ENCODE data around the gene PTPN11.
"Not testable (repeated sequence)": the region's sequence is repeated elsewhere in the genome, so short reads cannot be mapped to it uniquely, and the experiment has no call there.

PTPN11 gene

GRCh38 chr12:112431965-112432364 is 13.2 kb downstream of the PTPN11 start:
- H3K4me1 ChIP-seq (ENCODE audit: control insufficient read depth, low read depth, low read length), result no peaks in the 10 kb centered on the region
- H3K9me3 ChIP-seq (ENCODE audit: control insufficient read depth, low read depth, low read length), result no peaks in the 10 kb centered on the region
- H3K9ac ChIP-seq (ENCODE audit: low read length), result no peak overlapping the region
- no peak overlapping the region for H3K27ac ChIP-seq (ENCODE audit: low read length)
- H3K27me3 ChIP-seq (ENCODE audit: control insufficient read depth, insufficient read depth, low read length), result no peaks in the 10 kb centered on the region
- H3K36me3 ChIP-seq (ENCODE audit: control insufficient read depth, low read depth, low read length), result no peaks in the 10 kb centered on the region
- H3K4me3 ChIP-seq (ENCODE audit: low read length), result no peak overlapping the region

- no peaks in the 10 kb centered on the region for H3K27me3 ChIP-seq (ENCODE audit: control insufficient read depth, insufficient read depth, low read length)
- no peak overlapping the region for H3K9ac ChIP-seq (ENCODE audit: low read length)
- H3K27ac ChIP-seq (ENCODE audit: low read length), result no peak overlapping the region
- H3K4me1 ChIP-seq (ENCODE audit: control insufficient read depth, low read depth, low read length), result no peaks in the 10 kb centered on the region
- H3K36me3 ChIP-seq (ENCODE audit: control insufficient read depth, low read depth, low read length), result no peaks in the 10 kb centered on the region
- no peaks in the 10 kb centered on the region for H3K9me3 ChIP-seq (ENCODE audit: control insufficient read depth, low read depth, low read length)
- H3K4me3 ChIP-seq (ENCODE audit: low read length), result no peak overlapping the region
Observed at GRCh38 chr12:112433551-112433950, 14.8 kb downstream of the PTPN11 start.

GRCh38 chr12:112438645-112439044 is 19.9 kb downstream of the PTPN11 start:
- not testable (repeated sequence) for H3K27ac ChIP-seq (ENCODE audit: low read length); H3K27me3 ChIP-seq (ENCODE audit: control insufficient read depth, insufficient read depth, low read length); H3K36me3 ChIP-seq (ENCODE audit: control insufficient read depth, low read depth, low read length); H3K4me1 ChIP-seq (ENCODE audit: control insufficient read depth, low read depth, low read length); H3K9ac ChIP-seq (ENCODE audit: low read length); H3K4me3 ChIP-seq (ENCODE audit: low read length); H3K9me3 ChIP-seq (ENCODE audit: control insufficient read depth, low read depth, low read length)

- Histone ChIP-seq H3K36me3 (ENCODE audit: control insufficient read depth, low read depth, low read length) (no peaks in the 10 kb centered on the region), H3K9ac (ENCODE audit: low read length) (no peak overlapping the region), H3K4me3 (ENCODE audit: low read length) (no peak overlapping the region), H3K9me3 (ENCODE audit: control insufficient read depth, low read depth, low read length) (no peaks in the 10 kb centered on the region), H3K27ac (ENCODE audit: low read length) (no peak overlapping the region), H3K27me3 (ENCODE audit: control insufficient read depth, insufficient read depth, low read length) (no peaks in the 10 kb centered on the region), H3K4me1 (ENCODE audit: control insufficient read depth, low read depth, low read length) (no peaks in the 10 kb centered on the region)
Observed at GRCh38 chr12:112439769-112440168, 21.0 kb downstream of the PTPN11 start.

GRCh38 chr12:112440653-112441052 is 21.9 kb downstream of the PTPN11 start:
- H3K9me3 ChIP-seq (ENCODE audit: control insufficient read depth, low read depth, low read length); H3K27ac ChIP-seq (ENCODE audit: low read length); H3K4me3 ChIP-seq (ENCODE audit: low read length); H3K4me1 ChIP-seq (ENCODE audit: control insufficient read depth, low read depth, low read length); H3K27me3 ChIP-seq (ENCODE audit: control insufficient read depth, insufficient read depth, low read length); H3K9ac ChIP-seq (ENCODE audit: low read length); H3K36me3 ChIP-seq (ENCODE audit: control insufficient read depth, low read depth, low read length): not testable (repeated sequence)

- H3K27ac ChIP-seq (ENCODE audit: low read length), result no peak overlapping the region
- no peaks in the 10 kb centered on the region for H3K4me1 ChIP-seq (ENCODE audit: control insufficient read depth, low read depth, low read length)
- no peaks in the 10 kb centered on the region for H3K27me3 ChIP-seq (ENCODE audit: control insufficient read depth, insufficient read depth, low read length)
- H3K9ac ChIP-seq (ENCODE audit: low read length), result no peak overlapping the region
- no peaks in the 10 kb centered on the region for H3K9me3 ChIP-seq (ENCODE audit: control insufficient read depth, low read depth, low read length)
- no peak overlapping the region for H3K4me3 ChIP-seq (ENCODE audit: low read length)
- peaks cover 11% of the 10 kb centered on the region for H3K36me3 ChIP-seq (ENCODE audit: control insufficient read depth, low read depth, low read length)
Observed at GRCh38 chr12:112443916-112444315, 25.2 kb downstream of the PTPN11 start.

GRCh38 chr12:112446008-112446725 is 27.4 kb downstream of the PTPN11 start:
- H3K27ac ChIP-seq (ENCODE audit: low read length), result no peak overlapping the region
- H3K9me3 ChIP-seq (ENCODE audit: control insufficient read depth, low read depth, low read length), result no peaks in the 10 kb centered on the region
- no peak overlapping the region for H3K9ac ChIP-seq (ENCODE audit: low read length)
- H3K4me1 ChIP-seq (ENCODE audit: control insufficient read depth, low read depth, low read length), result no peaks in the 10 kb centered on the region
- H3K27me3 ChIP-seq (ENCODE audit: control insufficient read depth, insufficient read depth, low read length), result no peaks in the 10 kb centered on the region
- no peak overlapping the region for H3K4me3 ChIP-seq (ENCODE audit: low read length)
- peaks cover 24% of the 10 kb centered on the region for H3K36me3 ChIP-seq (ENCODE audit: control insufficient read depth, low read depth, low read length)

GRCh38 chr12:112447106-112447505 is 28.4 kb downstream of the PTPN11 start:
- H3K9me3 ChIP-seq (ENCODE audit: control insufficient read depth, low read depth, low read length), result no peaks in the 10 kb centered on the region
- no peaks in the 10 kb centered on the region for H3K27me3 ChIP-seq (ENCODE audit: control insufficient read depth, insufficient read depth, low read length)
- H3K36me3 ChIP-seq (ENCODE audit: control insufficient read depth, low read depth, low read length), result peaks cover 29% of the 10 kb centered on the region
- no peak overlapping the region for H3K4me3 ChIP-seq (ENCODE audit: low read length)
- no peak overlapping the region for H3K27ac ChIP-seq (ENCODE audit: low read length)
- no peak overlapping the region for H3K9ac ChIP-seq (ENCODE audit: low read length)
- H3K4me1 ChIP-seq (ENCODE audit: control insufficient read depth, low read depth, low read length), result no peaks in the 10 kb centered on the region

GRCh38 chr12:112448165-112448564 is 29.4 kb downstream of the PTPN11 start:
- not testable (repeated sequence) for H3K9ac ChIP-seq (ENCODE audit: low read length); H3K27ac ChIP-seq (ENCODE audit: low read length); H3K4me3 ChIP-seq (ENCODE audit: low read length); H3K4me1 ChIP-seq (ENCODE audit: control insufficient read depth, low read depth, low read length); H3K27me3 ChIP-seq (ENCODE audit: control insufficient read depth, insufficient read depth, low read length); H3K9me3 ChIP-seq (ENCODE audit: control insufficient read depth, low read depth, low read length)
- H3K36me3 ChIP-seq (ENCODE audit: control insufficient read depth, low read depth, low read length), result peaks cover 33% of the 10 kb centered on the region

GRCh38 chr12:112450725-112451124 is 32.0 kb downstream of the PTPN11 start:
- Histone ChIP-seq H3K27me3 (ENCODE audit: control insufficient read depth, insufficient read depth, low read length) (no peaks in the 10 kb centered on the region), H3K9me3 (ENCODE audit: control insufficient read depth, low read depth, low read length) (no peaks in the 10 kb centered on the region), H3K27ac (ENCODE audit: low read length) (no peak overlapping the region), H3K4me1 (ENCODE audit: control insufficient read depth, low read depth, low read length) (no peaks in the 10 kb centered on the region), H3K9ac (ENCODE audit: low read length) (no peak overlapping the region), H3K36me3 (ENCODE audit: control insufficient read depth, low read depth, low read length) (peaks cover 55% of the 10 kb centered on the region), H3K4me3 (ENCODE audit: low read length) (no peak overlapping the region)

- H3K9me3 ChIP-seq (ENCODE audit: control insufficient read depth, low read depth, low read length), result no peaks in the 10 kb centered on the region
- no peak overlapping the region for H3K27ac ChIP-seq (ENCODE audit: low read length)
- H3K4me3 ChIP-seq (ENCODE audit: low read length), result no peak overlapping the region
- peaks cover 52% of the 10 kb centered on the region for H3K36me3 ChIP-seq (ENCODE audit: control insufficient read depth, low read depth, low read length)
- no peaks in the 10 kb centered on the region for H3K27me3 ChIP-seq (ENCODE audit: control insufficient read depth, insufficient read depth, low read length)
- H3K4me1 ChIP-seq (ENCODE audit: control insufficient read depth, low read depth, low read length), result no peaks in the 10 kb centered on the region
- no peak overlapping the region for H3K9ac ChIP-seq (ENCODE audit: low read length)
Observed at GRCh38 chr12:112456029-112456428, 37.3 kb downstream of the PTPN11 start.

GRCh38 chr12:112457142-112457541 is 38.4 kb downstream of the PTPN11 start:
- not testable (repeated sequence) for H3K4me3 ChIP-seq (ENCODE audit: low read length); H3K27me3 ChIP-seq (ENCODE audit: control insufficient read depth, insufficient read depth, low read length); H3K4me1 ChIP-seq (ENCODE audit: control insufficient read depth, low read depth, low read length); H3K9me3 ChIP-seq (ENCODE audit: control insufficient read depth, low read depth, low read length); H3K9ac ChIP-seq (ENCODE audit: low read length); H3K27ac ChIP-seq (ENCODE audit: low read length)
- peaks cover 46% of the 10 kb centered on the region for H3K36me3 ChIP-seq (ENCODE audit: control insufficient read depth, low read depth, low read length)
